ENCODE measurements around the gene BTK.
"Not testable (repeated sequence)": the region's sequence is repeated elsewhere in the genome, so short reads cannot be mapped to it uniquely, and the experiment has no call there.

The BTK gene

DNA sequence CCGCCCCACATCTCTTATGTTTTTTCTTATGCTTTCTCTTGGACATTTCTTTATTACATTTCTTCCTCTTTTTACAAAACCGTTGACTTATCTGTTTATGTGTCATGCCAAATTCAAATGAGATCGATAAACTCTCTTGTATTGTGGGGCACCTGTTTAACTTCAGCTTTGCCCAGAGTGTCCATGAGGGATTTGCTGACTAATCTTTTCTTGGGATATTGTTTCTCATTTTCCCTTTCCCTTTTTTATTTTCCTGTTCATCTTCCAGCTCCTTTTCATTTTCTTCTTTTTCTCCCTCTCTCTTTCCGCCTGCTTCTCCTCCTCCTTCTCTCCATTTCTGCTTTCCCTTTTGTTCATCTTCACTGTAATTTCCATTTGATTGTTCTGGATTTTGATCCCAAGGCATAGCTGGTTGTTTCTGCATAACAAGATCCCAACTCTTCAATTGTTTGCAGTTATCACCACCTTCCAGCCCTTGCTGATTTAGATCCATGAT, 48.2 kb downstream of the BTK start:
- DNase-seq (ENCODE audit: low spot score), result no peak

DNA sequence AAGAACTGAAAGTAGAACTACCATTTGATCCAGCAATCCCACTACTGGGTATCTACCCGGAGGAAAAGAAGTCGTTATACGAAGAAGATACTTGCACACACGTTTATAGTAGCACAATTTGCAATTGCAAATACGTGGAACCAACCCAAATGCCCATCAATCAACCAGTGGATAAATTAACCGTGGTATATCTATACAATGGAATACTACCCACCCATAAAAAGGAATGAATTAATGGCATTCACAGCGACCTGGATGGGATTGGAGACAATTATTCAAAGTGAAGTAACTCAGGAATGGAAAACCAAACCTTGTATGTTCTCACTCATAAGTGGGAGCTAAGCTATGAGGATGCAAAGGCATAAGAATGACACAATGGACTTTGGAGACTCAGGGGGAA, 51.7 kb downstream of the BTK start:
- not testable (repeated sequence) for DNase-seq (ENCODE audit: low spot score)

GRCh38 chrX:101326600-101326999, 59.4 kb downstream of the BTK start:
- not testable (repeated sequence) for DNase-seq (ENCODE audit: low spot score)

DNA sequence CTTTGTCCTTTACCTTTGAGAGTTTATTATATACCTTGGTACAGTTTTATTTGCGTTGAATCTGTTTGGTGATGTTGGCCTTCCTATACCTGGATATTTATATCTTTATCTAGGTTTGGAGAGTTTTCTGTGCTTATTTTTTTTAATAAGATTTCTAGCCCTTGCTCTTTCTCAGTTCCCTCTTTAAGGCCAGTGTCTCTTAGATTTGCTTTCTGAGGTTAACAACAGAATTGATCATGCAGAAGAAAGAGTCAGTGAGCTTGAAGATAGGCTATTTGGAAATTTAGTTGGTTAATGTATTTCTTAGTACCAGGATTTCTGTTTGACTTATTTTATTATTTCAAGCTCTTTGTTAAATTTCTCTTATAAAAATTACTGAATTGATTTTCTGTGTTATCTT, 82.2 kb downstream of the BTK start:
- no peak for DNase-seq (ENCODE audit: low spot score)
